ENCODE results near the gene DLG2.

The DLG2 gene

DNA sequence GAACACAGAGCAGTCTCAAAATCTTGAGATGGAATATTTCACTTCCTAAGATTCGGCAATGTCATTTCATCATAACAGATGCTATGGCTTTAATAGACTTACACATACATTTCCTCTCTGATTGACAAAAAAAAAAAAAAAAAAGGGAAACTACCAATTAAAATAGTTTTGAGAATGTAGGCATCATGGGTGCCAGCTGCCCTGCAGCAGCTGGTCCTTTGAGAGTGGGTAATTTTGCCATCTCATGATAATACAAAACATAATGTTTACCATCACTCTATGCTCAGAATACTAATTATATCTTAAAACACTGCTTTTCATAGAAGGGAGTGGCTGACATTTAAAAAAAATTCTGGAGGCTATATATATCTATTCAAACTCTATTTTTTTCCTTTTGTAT, 1565.4 kb downstream of the DLG2 start:
- no peak overlapping the region for H3K4me3 ChIP-seq (ENCODE audit: low read depth, low read length)
- CTCF ChIA-PET: no interaction called here
- no peak for TF ChIP-seq CTCF (IDR thresholded peaks at IDR 0.05; ENCODE audit: insufficient read depth, low read length, missing control alignments)
- no peak for DNase-seq (ENCODE audit: low read depth, low spot score)
- POLR2A ChIA-PET: no interaction called here

DNA sequence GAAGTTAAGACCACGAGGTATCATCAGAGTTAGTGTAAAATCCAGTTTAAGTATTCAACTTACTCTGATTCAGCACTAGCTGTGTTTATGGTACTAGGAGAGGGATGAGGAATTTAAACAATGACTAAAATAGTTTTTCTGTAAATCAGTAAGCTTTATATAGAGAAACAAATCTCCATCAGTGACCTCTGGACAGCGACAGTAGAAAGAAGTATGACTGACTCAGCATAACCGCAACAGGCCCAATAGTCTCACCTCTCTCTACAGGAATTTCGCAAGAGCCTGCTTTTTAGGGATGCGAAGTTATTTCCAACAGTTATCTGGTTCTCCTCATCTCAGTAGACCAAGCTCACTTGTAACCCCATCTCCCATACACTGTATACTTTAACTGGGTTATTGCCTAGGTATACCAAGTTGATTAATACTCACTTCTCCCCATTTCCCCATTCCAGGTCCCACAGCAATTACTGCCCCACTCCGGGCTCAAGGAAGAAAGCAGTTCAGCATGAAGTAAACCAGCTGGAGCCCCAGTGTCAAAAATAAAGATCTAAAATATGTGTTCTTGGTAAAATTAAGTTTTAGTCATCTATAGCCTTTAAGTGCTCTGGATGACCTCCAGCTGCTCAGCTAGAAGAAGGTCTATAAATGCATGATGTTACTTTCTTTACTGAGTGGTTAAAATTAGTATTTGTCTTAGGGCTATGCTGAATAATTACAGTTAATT, 1570.3 kb downstream of the DLG2 start:
- POLR2A ChIA-PET: no interaction called here

DNA sequence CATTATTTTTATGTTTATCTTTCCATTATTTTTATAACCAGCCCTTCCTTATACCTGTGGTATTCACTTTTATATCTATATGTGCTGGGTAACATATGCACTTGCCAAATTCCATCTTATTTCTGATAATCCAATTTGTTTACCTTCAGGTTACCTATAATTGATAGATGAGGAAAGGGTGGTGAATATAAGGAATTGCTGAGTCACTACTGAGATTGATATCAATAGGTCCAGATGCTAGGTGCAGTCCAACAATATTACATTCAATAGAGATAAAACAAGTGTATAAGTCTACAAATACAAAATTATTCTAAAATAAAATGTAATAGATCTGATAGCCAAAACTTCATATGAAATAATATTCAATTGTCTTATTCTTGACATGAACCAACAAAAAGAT, 1582.0 kb downstream of the DLG2 start:
- no peak overlapping the region for H3K4me3 ChIP-seq (ENCODE audit: low read depth, low read length)
- POLR2A ChIA-PET: no interaction called here
- CTCF ChIA-PET: no interaction called here
- no peak for DNase-seq (ENCODE audit: low read depth, low spot score)
- no peak for TF ChIP-seq CTCF (IDR thresholded peaks at IDR 0.05; ENCODE audit: insufficient read depth, low read length, missing control alignments)

More for the DNA sequence above, 1570.3 kb downstream of the DLG2 start:
- no peak for TF ChIP-seq CTCF (IDR thresholded peaks at IDR 0.05; ENCODE audit: insufficient read depth, low read length, missing control alignments)
- CTCF ChIA-PET: interaction anchor here (0.9 kb wide), 1 partner anchor 327 kb away, joined by 3 read pairs; no protein-coding TSS in a partner anchor
- no peak for DNase-seq (ENCODE audit: low read depth, low spot score)
- no peak overlapping the region for H3K4me3 ChIP-seq (ENCODE audit: low read depth, low read length)

- ChIA-PET CTCF (no interaction called here), POLR2A (no interaction called here)
- H3K4me3 ChIP-seq (ENCODE audit: low read depth, low read length): no peak overlapping the region
- DNase-seq (ENCODE audit: low read depth, low spot score): no peak
- TF ChIP-seq CTCF (IDR thresholded peaks at IDR 0.05; ENCODE audit: insufficient read depth, low read length, missing control alignments): no peak
These were observed 1582.4 kb downstream of the DLG2 start for GRCh38 chr11:84044706-84045105.

DNA sequence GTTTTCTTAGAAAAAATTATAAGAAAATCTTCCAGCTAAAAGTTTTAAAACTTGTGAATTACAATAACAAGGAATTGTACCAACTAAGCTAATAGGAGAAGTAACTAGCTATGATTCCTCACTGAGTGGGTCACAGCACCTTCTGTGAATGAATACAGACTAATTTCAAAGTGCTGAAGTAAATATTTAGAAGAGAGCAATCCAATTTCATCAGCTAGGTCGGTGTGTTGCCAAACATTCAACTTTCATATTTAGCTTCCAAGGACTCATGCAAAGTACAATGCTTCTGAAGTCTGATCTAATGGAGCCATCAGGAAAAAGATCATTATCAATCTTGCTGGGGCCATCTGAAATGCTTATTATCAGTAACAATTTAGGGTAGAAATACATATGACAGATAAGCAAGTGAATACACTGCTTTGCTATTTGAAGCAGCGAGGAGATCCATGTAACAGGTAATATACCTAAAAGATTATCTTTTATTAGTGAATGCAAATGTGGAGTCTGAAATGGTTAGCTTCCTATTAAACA, 1590.4 kb downstream of the DLG2 start:
- no peak overlapping the region for H3K4me3 ChIP-seq (ENCODE audit: low read depth, low read length)
- no peak for DNase-seq (ENCODE audit: low read depth, low spot score)
- TF ChIP-seq CTCF (IDR thresholded peaks at IDR 0.05; ENCODE audit: insufficient read depth, low read length, missing control alignments): no peak
- POLR2A ChIA-PET: no interaction called here
- CTCF ChIA-PET: no interaction called here

GRCh38 chr11:84035645-84036044, 1591.5 kb downstream of the DLG2 start:
- ChIA-PET POLR2A (no interaction called here), CTCF (no interaction called here)
- no peak for DNase-seq (ENCODE audit: low read depth, low spot score)
- no peak for TF ChIP-seq CTCF (IDR thresholded peaks at IDR 0.05; ENCODE audit: insufficient read depth, low read length, missing control alignments)
- no peak overlapping the region for H3K4me3 ChIP-seq (ENCODE audit: low read depth, low read length)
